ENCODE results near the gene ITGB5.

Gene ITGB5

DNA sequence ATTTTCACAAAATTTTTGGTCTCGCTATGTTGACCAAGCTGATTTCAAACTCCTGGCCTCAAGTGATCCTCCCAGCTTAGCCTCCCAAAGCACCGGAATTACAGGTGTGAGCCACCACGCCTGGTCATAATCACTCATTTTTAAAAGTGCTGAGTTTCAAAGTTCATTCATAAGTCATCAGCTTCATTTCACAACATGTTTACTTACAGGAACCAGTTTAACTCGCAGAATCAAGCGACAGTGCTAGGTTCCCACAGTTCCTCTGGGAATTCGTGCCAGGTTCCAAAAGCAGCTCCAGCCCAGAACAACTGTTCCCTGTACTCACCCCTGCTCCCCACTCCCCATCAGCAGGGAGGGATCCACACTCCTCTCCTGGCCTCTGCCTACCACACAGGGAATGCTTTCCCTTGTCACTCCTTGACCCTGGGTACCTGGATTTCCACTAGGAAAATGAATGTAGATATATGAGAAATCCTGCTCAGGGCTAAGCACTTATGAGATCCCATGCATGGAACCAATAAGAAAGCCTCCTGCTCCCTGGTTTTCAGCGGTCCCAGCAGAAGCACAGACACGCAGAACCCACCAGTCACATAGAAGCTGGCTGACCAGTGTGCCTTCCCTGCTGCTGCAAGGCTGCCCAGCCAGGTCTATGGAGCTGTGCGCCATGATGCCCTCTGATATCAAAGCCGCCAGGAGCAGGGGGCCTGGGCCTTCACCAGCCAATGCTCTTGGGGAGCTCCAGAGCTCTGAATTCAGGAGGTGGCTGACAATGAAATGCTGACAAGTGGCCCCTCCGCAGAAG, 72.3 kb downstream of the ITGB5 start:
- TF ChIP-seq, protein P1, sequence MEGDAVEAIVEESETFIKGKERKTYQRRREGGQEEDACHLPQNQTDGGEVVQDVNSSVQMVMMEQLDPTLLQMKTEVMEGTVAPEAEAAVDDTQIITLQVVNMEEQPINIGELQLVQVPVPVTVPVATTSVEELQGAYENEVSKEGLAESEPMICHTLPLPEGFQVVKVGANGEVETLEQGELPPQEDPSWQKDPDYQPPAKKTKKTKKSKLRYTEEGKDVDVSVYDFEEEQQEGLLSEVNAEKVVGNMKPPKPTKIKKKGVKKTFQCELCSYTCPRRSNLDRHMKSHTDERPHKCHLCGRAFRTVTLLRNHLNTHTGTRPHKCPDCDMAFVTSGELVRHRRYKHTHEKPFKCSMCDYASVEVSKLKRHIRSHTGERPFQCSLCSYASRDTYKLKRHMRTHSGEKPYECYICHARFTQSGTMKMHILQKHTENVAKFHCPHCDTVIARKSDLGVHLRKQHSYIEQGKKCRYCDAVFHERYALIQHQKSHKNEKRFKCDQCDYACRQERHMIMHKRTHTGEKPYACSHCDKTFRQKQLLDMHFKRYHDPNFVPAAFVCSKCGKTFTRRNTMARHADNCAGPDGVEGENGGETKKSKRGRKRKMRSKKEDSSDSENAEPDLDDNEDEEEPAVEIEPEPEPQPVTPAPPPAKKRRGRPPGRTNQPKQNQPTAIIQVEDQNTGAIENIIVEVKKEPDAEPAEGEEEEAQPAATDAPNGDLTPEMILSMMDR (IDR thresholded peaks at IDR 0.05): no peak
- no peak for DNase-seq (ENCODE audit: low spot score)
- Histone ChIP-seq H3K4me3 (no peak overlapping the region), H3K27ac (peak overlapping the region; percentile 66 to 83)

DNA sequence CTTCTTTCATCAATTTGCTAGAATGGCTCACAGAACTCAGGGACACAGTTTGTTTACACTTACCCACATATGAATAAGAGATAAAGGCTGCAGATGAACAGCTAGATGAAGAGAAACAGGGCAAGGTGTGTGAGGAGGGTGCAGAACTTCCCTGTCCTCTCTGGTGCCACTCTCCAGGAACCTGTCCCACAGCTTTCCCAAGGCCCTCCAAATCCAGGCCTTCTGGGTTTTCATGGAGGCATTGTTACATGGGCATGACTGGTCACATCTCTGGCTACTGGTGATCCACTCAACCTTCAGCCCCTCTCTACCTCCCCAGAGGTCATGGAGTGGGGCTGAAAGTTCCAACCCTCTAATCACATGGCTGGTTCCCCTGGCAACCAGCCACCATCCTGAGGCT, 73.6 kb downstream of the ITGB5 start:
- peak overlapping the region; percentile 46 for H3K4me3 ChIP-seq
- TF ChIP-seq, protein P1 (IDR thresholded peaks at IDR 0.05): no peak
- no peak for DNase-seq (ENCODE audit: low spot score)
- peak overlapping the region; percentile 83 to 96 for H3K27ac ChIP-seq

DNA sequence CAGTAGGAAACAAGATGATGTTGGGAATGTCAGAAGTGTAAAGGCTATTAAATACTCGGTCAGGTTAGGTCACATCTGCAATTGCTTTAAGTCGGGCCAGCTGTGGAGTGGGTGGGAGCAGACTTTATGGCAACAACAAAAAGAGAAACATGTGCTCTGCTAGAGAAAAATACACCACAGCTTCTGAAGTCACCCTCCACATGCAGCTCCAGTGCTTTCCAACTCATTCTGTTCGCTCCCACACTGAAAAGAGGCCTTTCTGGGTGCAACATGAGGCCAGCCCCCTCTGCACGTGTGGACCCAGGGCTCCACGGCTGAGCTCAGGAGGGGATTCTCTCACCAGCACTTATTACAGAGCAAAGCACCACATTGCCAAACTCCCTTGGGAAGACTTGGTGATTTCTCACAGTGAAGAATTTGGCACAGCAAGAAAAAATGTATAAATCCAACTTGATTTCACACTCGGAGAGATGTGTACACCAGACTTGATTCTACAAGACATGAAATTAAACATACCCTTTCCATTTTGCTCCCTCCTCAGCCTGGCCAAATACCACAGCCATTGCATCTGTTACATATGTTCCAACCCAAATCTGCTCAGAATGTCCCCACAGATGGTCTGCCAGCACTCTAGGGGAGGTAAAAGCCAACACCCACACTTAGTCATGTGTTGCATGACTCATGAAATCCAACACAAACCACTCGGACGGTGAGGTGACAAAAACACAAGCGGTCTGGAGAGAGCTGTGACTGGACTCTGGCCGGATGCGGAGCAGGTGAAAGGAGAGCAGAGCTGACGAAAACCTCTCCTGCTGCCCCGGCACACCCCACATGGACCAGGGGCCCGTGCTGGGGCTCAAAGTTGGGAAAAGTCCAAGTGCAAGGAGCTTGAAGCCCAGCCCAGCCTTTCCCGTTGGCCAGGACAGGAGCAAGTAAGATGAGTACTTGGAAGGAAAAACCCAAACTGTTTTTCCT, 74.6 kb downstream of the ITGB5 start:
- Histone ChIP-seq H3K4me3 (peak overlapping the region; percentile 46), H3K27ac (peak overlapping the region; percentile 83 to 96)
- DNase-seq (ENCODE audit: low spot score): peak; percentile 93
- TF ChIP-seq, protein P1 (IDR thresholded peaks at IDR 0.05): no peak

DNA sequence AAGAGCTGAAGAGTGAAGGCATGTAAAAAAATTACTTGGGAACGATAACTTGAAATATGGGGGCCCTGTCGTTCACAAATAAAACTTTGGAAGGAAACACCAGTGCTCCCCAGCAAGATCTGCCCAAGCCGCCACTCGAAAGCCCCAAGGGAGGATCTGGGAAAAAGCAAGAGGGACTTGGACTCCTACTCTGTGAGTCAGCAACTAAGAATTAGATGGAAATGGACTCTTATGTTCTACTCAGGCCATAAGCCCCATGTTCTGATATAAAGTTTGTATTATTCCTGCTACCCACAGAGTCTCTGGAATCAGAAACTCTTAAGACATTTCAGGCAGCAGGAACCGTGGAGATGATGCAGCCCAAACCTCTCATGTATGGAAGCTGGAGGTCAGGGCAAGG, 75.7 kb downstream of the ITGB5 start:
- no peak for DNase-seq (ENCODE audit: low spot score)
- Histone ChIP-seq H3K27ac (peak overlapping the region; percentile 83 to 96), H3K4me3 (no peak overlapping the region)
- TF ChIP-seq, protein P1 (IDR thresholded peaks at IDR 0.05): no peak

DNA sequence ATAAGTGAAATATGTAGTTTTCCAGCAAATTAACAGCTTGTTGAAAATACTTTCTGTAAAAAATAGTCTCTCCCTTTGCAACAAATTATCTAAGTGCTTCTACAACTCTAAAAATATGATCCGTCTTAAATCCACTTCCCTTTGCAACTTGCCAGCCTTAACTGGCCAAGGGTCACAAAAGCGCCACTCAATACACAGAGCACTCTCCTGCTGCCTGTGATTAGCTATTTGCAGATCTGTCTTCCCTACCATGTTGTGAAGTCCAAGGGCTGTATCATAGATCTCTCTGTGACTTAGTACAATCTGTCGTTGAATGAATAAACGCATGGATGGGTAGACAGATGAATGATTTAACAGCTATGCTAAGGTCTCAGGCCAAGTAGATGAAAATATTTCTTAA, 76.2 kb downstream of the ITGB5 start:
- TF ChIP-seq, protein P1 (IDR thresholded peaks at IDR 0.05): no peak
- DNase-seq (ENCODE audit: low spot score): no peak
- Histone ChIP-seq H3K27ac (peak overlapping the region; percentile 56 to 96), H3K4me3 (no peak overlapping the region)

DNA sequence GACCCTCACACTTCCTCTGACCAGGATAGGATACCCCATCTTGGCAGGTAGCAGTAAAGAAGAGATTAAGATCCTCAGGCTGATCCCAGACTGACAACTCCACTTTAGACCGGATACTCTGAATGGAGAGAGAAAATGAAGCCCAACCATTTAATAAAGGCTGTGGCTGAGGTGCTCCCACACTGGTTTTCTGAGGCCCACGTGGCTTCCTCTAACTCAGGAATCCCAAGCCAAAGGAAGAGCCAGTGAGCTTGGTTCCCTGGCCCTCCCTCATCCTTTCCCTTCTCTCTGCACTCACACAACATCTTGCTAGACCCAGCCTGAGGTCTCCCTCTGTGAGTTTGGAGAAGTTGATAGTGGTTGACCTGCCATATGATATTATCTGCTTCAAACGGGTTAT, 78.1 kb downstream of the ITGB5 start:
- no peak overlapping the region for H3K4me3 ChIP-seq
- peak overlapping the region; percentile 36 to 96 for H3K27ac ChIP-seq
- DNase-seq (ENCODE audit: low spot score): no peak
- TF ChIP-seq, protein P1 (IDR thresholded peaks at IDR 0.05): no peak

Data from coronary artery (tissue), 2 donors.